ENCODE measurements around the gene PPP5C. TPM values are rescaled to one million over a fixed set of nuclear protein-coding genes. Genes with fewer than 3 reads are reported as not detected.

Gene PPP5C
- total RNA-seq, 1 experiment from 2014 or later, result 85.4 TPM

DNA sequence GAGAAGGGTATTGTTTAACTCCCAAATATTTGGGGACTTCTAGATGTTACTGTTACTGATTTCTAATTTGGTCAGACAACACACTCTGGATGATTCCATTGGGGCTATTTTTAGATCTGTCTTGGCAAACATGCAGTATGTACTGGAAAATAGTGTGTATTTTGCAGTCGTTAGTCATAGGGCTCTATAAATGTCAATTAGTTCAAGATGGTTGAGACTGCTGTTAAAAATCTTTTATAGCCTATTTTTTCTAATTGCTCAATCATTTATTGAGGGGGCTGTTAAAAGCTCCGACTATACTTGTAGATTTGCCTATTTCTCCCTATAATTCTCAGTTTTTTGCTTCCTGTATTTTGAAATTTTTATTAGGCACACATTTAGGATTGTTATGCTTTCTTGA lies 31.4 kb downstream of the PPP5C start:
- H3K4me3 ChIP-seq, result no peak overlapping the region
- peaks cover 12% of the 10 kb centered on the region for H3K4me1 ChIP-seq (replicated peaks; ENCODE audit: insufficient read depth)
- H3K27me3 ChIP-seq (ENCODE audit: insufficient read depth, low read depth), result no peaks in the 10 kb centered on the region
- no peak for DNase-seq
- no peak overlapping the region for H2AFZ ChIP-seq
- no peak for TF ChIP-seq EZH2 (IDR thresholded peaks at IDR 0.05; ENCODE audit: low read depth)
- TF ChIP-seq, protein P1, sequence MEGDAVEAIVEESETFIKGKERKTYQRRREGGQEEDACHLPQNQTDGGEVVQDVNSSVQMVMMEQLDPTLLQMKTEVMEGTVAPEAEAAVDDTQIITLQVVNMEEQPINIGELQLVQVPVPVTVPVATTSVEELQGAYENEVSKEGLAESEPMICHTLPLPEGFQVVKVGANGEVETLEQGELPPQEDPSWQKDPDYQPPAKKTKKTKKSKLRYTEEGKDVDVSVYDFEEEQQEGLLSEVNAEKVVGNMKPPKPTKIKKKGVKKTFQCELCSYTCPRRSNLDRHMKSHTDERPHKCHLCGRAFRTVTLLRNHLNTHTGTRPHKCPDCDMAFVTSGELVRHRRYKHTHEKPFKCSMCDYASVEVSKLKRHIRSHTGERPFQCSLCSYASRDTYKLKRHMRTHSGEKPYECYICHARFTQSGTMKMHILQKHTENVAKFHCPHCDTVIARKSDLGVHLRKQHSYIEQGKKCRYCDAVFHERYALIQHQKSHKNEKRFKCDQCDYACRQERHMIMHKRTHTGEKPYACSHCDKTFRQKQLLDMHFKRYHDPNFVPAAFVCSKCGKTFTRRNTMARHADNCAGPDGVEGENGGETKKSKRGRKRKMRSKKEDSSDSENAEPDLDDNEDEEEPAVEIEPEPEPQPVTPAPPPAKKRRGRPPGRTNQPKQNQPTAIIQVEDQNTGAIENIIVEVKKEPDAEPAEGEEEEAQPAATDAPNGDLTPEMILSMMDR (conservative IDR thresholded peaks at IDR 0.05), result no peak
- no peak overlapping the region for H3K27ac ChIP-seq
- H3K9me2 ChIP-seq (ENCODE audit: insufficient read depth), result no peaks in the 10 kb centered on the region
- H4K20me1 ChIP-seq (ENCODE audit: insufficient read depth), result peaks cover 22% of the 10 kb centered on the region; the same call in 1 of the 2 replicates
- no peaks in the 10 kb centered on the region for H3K9me3 ChIP-seq (ENCODE audit: insufficient read depth, low read depth)
- H3K4me2 ChIP-seq, result no peak overlapping the region
- H3F3A ChIP-seq (ENCODE audit: insufficient read depth, low read depth), result peaks cover 15% of the 10 kb centered on the region
- POLR2A ChIA-PET (ENCODE audit: unreplicated experiment), result no interaction called here
- CTCF ChIA-PET, result no interaction called here
- peaks cover 40% of the 10 kb centered on the region; the same call in 1 of the 2 replicates for H3K36me3 ChIP-seq (ENCODE audit: low read depth)
- intact Hi-C loops (cut with micrococcal nuclease; ENCODE audit: unreplicated experiment), result loop anchor here (10.0 kb wide), 2 partner anchors 183 to 303 kb away; no protein-coding TSS in a partner anchor
- peaks cover 17% of the 10 kb centered on the region for H3K79me2 ChIP-seq (ENCODE audit: low read depth)
- BruUV-seq (replicated peaks), result no TSS peak

DNA sequence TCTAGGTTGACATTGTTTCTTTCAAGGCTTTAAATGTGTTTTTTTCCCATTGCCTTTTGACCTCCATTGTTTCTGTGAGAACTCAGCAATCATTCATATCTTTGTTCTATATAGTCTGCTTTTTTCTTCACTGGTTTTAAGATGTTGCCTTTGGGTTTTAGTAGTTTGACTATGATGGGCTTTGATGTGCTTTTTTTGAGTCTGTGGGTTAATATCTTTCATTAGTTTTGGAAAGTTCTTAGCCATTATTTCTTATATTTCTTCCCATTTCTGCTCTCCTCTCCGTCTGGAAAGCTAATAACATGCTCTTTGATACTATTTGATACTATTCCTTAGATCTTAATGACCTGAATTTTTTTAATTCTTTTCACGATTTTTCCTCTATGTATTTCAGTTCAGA lies 33.8 kb downstream of the PPP5C start:
- Histone ChIP-seq H3K4me2 (no peak overlapping the region), H3K27me3 (ENCODE audit: insufficient read depth, low read depth) (no peaks in the 10 kb centered on the region), H2AFZ (no peak overlapping the region), H3K79me2 (ENCODE audit: low read depth) (peaks cover 4% of the 10 kb centered on the region; the same call in 1 of the 2 replicates), H3K9me2 (ENCODE audit: insufficient read depth) (no peaks in the 10 kb centered on the region), H3K27ac (no peak overlapping the region), H3K4me3 (no peak overlapping the region), H3K4me1 (replicated peaks; ENCODE audit: insufficient read depth) (no peaks in the 10 kb centered on the region), H4K20me1 (ENCODE audit: insufficient read depth) (peaks cover 15% of the 10 kb centered on the region), H3F3A (ENCODE audit: insufficient read depth, low read depth) (peaks cover 7% of the 10 kb centered on the region; the same call in 1 of the 2 replicates), H3K36me3 (ENCODE audit: low read depth) (peaks cover 40% of the 10 kb centered on the region; the same call in 1 of the 2 replicates), H3K9me3 (ENCODE audit: insufficient read depth, low read depth) (no peaks in the 10 kb centered on the region)
- no peak for DNase-seq
- ChIA-PET POLR2A (ENCODE audit: unreplicated experiment) (no interaction called here), CTCF (no interaction called here)
- no TSS peak for BruUV-seq (replicated peaks)
- TF ChIP-seq, protein P1 (conservative IDR thresholded peaks at IDR 0.05), result no peak
- TF ChIP-seq EZH2 (IDR thresholded peaks at IDR 0.05; ENCODE audit: low read depth), result no peak
- intact Hi-C loops (cut with micrococcal nuclease; ENCODE audit: unreplicated experiment), result no loop called here

DNA sequence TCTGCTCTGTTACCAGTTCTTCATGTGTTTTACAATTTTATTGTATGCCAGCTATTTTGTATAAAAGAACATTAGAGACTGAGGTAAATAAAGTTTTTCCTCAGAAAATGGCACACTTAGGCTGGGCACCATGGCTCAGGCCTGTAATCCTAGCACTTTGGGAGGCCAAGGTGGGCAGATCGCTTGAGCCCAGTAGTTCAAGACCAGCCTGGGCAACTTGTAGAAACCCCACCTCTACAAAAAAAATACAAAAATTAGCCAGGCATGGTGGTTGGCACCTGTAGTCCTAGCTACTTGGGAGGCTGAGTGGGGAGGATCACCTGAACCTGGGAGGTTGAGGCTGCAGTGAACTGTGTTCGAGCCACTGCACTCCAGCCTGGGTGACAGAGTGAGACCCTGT lies 34.5 kb downstream of the PPP5C start:
- intact Hi-C loops (cut with micrococcal nuclease; ENCODE audit: unreplicated experiment), result no loop called here
- Histone ChIP-seq H3K27ac (no peak overlapping the region), H3K27me3 (ENCODE audit: insufficient read depth, low read depth) (no peaks in the 10 kb centered on the region), H3K4me2 (no peak overlapping the region), H3F3A (ENCODE audit: insufficient read depth, low read depth) (peaks cover 7% of the 10 kb centered on the region; the same call in 1 of the 2 replicates), H3K79me2 (ENCODE audit: low read depth) (no peaks in the 10 kb centered on the region), H3K9me2 (ENCODE audit: insufficient read depth) (no peaks in the 10 kb centered on the region), H3K4me1 (replicated peaks; ENCODE audit: insufficient read depth) (no peaks in the 10 kb centered on the region), H3K36me3 (ENCODE audit: low read depth) (0 out of 2 replicates have a peak, but pooled peaks cover 35% of the 10 kb centered on the region), H3K4me3 (no peak overlapping the region), H2AFZ (no peak overlapping the region), H4K20me1 (ENCODE audit: insufficient read depth) (peaks cover 15% of the 10 kb centered on the region), H3K9me3 (ENCODE audit: insufficient read depth, low read depth) (no peaks in the 10 kb centered on the region)
- DNase-seq, result no peak
- ChIA-PET CTCF (no interaction called here), POLR2A (ENCODE audit: unreplicated experiment) (no interaction called here)
- BruUV-seq (replicated peaks), result no TSS peak
- TF ChIP-seq, protein P1 (conservative IDR thresholded peaks at IDR 0.05), result no peak
- no peak for TF ChIP-seq EZH2 (IDR thresholded peaks at IDR 0.05; ENCODE audit: low read depth)
